ENCODE data around the gene PIGU. TPM values are rescaled to one million over a fixed set of nuclear protein-coding genes. Genes with fewer than 3 reads are reported as not detected.

The PIGU gene
- polyA plus RNA-seq, 1 of the 3 experiments (the other 2 are of a cell fraction): 40.3 TPM

- H3K36me3 ChIP-seq (replicated peaks in 1 of 2; ENCODE audit: control insufficient read depth in 1 of 2, insufficient read depth in 2 of 2, low read length in 1 of 2): peaks cover 0 to 12% of the 10 kb centered on the region in 2 experiments
- H3K4me3 ChIP-seq (ENCODE audit: low read depth in 2 of 2, low read length in 1 of 2): no peak overlapping the region
- no peak overlapping the region for H3K9ac ChIP-seq
- no peaks in the 10 kb centered on the region for H3K27me3 ChIP-seq (ENCODE audit: insufficient read depth)
- no peaks in the 10 kb centered on the region for H3K79me2 ChIP-seq (ENCODE audit: insufficient read depth)
- no peaks in the 10 kb centered on the region for H3K9me2 ChIP-seq
- peaks cover 3% of the 10 kb centered on the region for H3F3A ChIP-seq (replicated peaks; ENCODE audit: insufficient read depth)
- no peak overlapping the region for H2AFZ ChIP-seq (ENCODE audit: low read depth)
- 87% methylated on average over 4 of the region's 5 CpGs for WGBS (ENCODE audit: low lambda C conversion rate)
- H4K20me1 ChIP-seq (ENCODE audit: insufficient read depth): no peaks in the 10 kb centered on the region
- no peak overlapping the region for H3K27ac ChIP-seq (ENCODE audit: low read depth in 2 of 2, low read length in 1 of 2)
- TF ChIP-seq POLR2AphosphoS5 (IDR thresholded peaks at IDR 0.05; ENCODE audit: low read depth, low read length): no peak
- no peak for TF ChIP-seq RCOR1 (IDR thresholded peaks at IDR 0.05; ENCODE audit: low read length)
- TF ChIP-seq TAF1 (IDR thresholded peaks at IDR 0.05; ENCODE audit: borderline replicate concordance, low read depth, low read length): no peak
- TF ChIP-seq FOXJ3 (CRISPR knock-in tag; IDR thresholded peaks at IDR 0.05): no peak
- no peak for TF ChIP-seq MEF2A (IDR thresholded peaks at IDR 0.05; ENCODE audit: borderline replicate concordance, low read depth)
- no peak for TF ChIP-seq CTCF (IDR thresholded peaks at IDR 0.05)
- TF ChIP-seq RAD21 (IDR thresholded peaks at IDR 0.05; ENCODE audit: low read length): no peak
- no peak for TF ChIP-seq SMC3 (IDR thresholded peaks at IDR 0.05; ENCODE audit: low read depth, low read length)
- TF ChIP-seq, protein P1, sequence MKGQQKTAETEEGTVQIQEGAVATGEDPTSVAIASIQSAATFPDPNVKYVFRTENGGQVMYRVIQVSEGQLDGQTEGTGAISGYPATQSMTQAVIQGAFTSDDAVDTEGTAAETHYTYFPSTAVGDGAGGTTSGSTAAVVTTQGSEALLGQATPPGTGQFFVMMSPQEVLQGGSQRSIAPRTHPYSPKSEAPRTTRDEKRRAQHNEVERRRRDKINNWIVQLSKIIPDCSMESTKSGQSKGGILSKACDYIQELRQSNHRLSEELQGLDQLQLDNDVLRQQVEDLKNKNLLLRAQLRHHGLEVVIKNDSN (IDR thresholded peaks at IDR 0.05; ENCODE audit: borderline replicate concordance, low read depth): no peak
- no peak for TF ChIP-seq NRF1 (IDR thresholded peaks at IDR 0.05; ENCODE audit: low read depth, low read length)
- no peak for TF ChIP-seq FOSL2 (IDR thresholded peaks at IDR 0.05; ENCODE audit: borderline replicate concordance, low read depth)
- no peak for TF ChIP-seq SIN3A (IDR thresholded peaks at IDR 0.05; ENCODE audit: borderline replicate concordance, low read depth, low read length)
- no peak for TF ChIP-seq TEAD4 (IDR thresholded peaks at IDR 0.05; ENCODE audit: borderline replicate concordance, insufficient read depth)
- TF ChIP-seq TCF12 (IDR thresholded peaks at IDR 0.05): no peak
- TF ChIP-seq ZBTB33 (IDR thresholded peaks at IDR 0.05; ENCODE audit: borderline replicate concordance, low read depth): no peak
- ChIA-PET CTCF (interaction anchor here (1.4 kb wide), 1 partner anchor 9 kb away, joined by 4 read pairs; no protein-coding TSS in a partner anchor), POLR2A (no interaction called here)
- H3K4me1 ChIP-seq (ENCODE audit: control insufficient read depth in 1 of 2, insufficient read depth in 2 of 2, low read depth in 1 of 2, low read length in 1 of 2): no peaks in the 10 kb centered on the region
- H3K4me2 ChIP-seq: no peak overlapping the region
- no peak for DNase-seq
- H3K9me3 ChIP-seq: no peaks in the 10 kb centered on the region
Measured at GRCh38 chr20:34571753-34572152, 105.1 kb downstream of the PIGU start.
